ENCODE data around the gene SLC24A4.

DNA sequence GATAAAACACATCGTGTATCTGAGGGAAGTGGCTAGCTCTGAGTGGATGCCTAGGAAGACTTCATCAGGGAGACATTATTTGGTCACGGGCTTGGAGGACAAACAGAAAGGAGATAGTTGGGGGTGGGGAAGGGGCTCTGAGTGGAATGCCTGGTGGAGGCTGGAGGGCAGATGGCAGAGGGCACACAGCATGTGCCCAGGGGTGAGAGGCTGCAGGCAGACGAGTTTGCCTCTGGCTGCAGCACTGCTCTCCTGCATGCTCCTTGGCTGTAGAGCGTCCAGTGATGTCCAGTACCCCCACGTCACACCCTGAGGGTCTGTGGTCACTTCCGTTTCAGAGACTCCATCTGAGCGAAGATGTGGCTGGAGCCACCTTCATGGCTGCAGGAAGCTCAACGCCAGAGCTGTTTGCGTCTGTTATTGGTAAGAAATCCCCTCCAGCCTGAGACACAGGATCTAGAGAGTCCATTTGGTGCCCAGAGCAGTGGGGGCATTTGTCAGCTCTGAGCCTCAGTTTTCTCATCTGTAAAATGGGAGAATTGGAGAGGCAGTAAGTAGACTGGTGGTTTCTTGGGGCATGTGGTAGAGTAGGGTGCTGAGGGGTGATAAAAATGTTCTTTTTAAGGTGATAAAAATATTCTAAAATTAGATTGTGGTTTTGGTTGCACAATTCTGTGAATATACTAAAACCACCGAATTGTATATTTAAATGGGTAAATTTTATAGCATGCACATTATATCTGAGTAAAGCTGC lies 119.0 kb downstream of the SLC24A4 start:
- TF ChIP-seq, protein P1, sequence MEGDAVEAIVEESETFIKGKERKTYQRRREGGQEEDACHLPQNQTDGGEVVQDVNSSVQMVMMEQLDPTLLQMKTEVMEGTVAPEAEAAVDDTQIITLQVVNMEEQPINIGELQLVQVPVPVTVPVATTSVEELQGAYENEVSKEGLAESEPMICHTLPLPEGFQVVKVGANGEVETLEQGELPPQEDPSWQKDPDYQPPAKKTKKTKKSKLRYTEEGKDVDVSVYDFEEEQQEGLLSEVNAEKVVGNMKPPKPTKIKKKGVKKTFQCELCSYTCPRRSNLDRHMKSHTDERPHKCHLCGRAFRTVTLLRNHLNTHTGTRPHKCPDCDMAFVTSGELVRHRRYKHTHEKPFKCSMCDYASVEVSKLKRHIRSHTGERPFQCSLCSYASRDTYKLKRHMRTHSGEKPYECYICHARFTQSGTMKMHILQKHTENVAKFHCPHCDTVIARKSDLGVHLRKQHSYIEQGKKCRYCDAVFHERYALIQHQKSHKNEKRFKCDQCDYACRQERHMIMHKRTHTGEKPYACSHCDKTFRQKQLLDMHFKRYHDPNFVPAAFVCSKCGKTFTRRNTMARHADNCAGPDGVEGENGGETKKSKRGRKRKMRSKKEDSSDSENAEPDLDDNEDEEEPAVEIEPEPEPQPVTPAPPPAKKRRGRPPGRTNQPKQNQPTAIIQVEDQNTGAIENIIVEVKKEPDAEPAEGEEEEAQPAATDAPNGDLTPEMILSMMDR (IDR thresholded peaks at IDR 0.05; ENCODE audit: poor library complexity, severe bottlenecking) = no peak
- no peak for TF ChIP-seq EP300 (conservative IDR thresholded peaks at IDR 0.05; ENCODE audit: poor library complexity, severe bottlenecking)
- no peak for TF ChIP-seq POLR2AphosphoS5 (IDR thresholded peaks at IDR 0.05)
- TF ChIP-seq SMC3 (conservative IDR thresholded peaks at IDR 0.05; ENCODE audit: poor library complexity) = no peak
- TF ChIP-seq EZH2 (IDR thresholded peaks at IDR 0.05; ENCODE audit: borderline replicate concordance, insufficient read depth, low read length, poor library complexity, severe bottlenecking) = no peak
- TF ChIP-seq, protein P2, sequence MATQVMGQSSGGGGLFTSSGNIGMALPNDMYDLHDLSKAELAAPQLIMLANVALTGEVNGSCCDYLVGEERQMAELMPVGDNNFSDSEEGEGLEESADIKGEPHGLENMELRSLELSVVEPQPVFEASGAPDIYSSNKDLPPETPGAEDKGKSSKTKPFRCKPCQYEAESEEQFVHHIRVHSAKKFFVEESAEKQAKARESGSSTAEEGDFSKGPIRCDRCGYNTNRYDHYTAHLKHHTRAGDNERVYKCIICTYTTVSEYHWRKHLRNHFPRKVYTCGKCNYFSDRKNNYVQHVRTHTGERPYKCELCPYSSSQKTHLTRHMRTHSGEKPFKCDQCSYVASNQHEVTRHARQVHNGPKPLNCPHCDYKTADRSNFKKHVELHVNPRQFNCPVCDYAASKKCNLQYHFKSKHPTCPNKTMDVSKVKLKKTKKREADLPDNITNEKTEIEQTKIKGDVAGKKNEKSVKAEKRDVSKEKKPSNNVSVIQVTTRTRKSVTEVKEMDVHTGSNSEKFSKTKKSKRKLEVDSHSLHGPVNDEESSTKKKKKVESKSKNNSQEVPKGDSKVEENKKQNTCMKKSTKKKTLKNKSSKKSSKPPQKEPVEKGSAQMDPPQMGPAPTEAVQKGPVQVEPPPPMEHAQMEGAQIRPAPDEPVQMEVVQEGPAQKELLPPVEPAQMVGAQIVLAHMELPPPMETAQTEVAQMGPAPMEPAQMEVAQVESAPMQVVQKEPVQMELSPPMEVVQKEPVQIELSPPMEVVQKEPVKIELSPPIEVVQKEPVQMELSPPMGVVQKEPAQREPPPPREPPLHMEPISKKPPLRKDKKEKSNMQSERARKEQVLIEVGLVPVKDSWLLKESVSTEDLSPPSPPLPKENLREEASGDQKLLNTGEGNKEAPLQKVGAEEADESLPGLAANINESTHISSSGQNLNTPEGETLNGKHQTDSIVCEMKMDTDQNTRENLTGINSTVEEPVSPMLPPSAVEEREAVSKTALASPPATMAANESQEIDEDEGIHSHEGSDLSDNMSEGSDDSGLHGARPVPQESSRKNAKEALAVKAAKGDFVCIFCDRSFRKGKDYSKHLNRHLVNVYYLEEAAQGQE (IDR thresholded peaks at IDR 0.05; ENCODE audit: borderline replicate concordance) = no peak
- TF ChIP-seq RAD21 (conservative IDR thresholded peaks at IDR 0.05) = no peak
- no peak for TF ChIP-seq TAF1 (IDR thresholded peaks at IDR 0.05; ENCODE audit: low read depth)

All from neural cell (in vitro differentiated cells).